ENCODE results near the gene ADGRF4. TPM values are rescaled to one million over a fixed set of nuclear protein-coding genes. Genes with fewer than 3 reads are reported as not detected.

Gene ADGRF4
- total and polyA plus RNA-seq, 9 of the 15 experiments (the other 6 are each of a cell fraction or from before 2014, with no cell fraction given): not detected

DNA sequence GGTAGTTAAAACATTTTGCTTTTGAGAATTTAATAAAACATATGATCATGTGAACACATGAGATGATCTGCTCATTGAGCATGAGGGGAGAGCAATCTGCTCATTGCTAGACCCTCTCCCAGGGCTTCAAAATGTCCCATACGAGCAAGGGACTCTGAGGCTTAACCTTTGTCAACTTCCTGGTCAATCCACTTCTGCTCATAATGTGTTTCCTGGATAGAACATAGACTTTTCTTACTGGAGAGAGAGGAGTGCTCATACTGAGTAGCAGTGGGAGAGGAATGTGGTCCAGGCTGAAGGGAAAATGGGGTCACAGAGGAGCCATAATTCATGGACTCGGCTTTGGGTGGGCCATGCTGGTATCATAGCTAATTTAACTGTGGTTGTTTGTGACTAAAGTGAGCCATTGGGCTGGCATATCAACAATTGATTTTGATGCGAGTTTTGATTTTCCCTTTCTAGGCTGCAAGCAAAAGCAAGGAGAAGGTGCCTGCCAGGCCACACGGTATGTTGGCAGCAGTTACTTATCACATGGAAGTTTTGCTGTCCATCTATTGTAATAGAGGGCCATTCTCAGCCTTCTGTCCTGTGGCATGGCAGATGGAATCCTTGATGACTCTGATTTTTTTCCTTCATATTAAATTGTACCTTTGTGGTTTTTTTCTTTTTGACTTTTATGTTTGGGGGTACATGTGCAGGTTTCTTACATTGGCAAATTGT, 20.8 kb upstream of the ADGRF4 start (continued):
- TF ChIP-seq, protein P1, sequence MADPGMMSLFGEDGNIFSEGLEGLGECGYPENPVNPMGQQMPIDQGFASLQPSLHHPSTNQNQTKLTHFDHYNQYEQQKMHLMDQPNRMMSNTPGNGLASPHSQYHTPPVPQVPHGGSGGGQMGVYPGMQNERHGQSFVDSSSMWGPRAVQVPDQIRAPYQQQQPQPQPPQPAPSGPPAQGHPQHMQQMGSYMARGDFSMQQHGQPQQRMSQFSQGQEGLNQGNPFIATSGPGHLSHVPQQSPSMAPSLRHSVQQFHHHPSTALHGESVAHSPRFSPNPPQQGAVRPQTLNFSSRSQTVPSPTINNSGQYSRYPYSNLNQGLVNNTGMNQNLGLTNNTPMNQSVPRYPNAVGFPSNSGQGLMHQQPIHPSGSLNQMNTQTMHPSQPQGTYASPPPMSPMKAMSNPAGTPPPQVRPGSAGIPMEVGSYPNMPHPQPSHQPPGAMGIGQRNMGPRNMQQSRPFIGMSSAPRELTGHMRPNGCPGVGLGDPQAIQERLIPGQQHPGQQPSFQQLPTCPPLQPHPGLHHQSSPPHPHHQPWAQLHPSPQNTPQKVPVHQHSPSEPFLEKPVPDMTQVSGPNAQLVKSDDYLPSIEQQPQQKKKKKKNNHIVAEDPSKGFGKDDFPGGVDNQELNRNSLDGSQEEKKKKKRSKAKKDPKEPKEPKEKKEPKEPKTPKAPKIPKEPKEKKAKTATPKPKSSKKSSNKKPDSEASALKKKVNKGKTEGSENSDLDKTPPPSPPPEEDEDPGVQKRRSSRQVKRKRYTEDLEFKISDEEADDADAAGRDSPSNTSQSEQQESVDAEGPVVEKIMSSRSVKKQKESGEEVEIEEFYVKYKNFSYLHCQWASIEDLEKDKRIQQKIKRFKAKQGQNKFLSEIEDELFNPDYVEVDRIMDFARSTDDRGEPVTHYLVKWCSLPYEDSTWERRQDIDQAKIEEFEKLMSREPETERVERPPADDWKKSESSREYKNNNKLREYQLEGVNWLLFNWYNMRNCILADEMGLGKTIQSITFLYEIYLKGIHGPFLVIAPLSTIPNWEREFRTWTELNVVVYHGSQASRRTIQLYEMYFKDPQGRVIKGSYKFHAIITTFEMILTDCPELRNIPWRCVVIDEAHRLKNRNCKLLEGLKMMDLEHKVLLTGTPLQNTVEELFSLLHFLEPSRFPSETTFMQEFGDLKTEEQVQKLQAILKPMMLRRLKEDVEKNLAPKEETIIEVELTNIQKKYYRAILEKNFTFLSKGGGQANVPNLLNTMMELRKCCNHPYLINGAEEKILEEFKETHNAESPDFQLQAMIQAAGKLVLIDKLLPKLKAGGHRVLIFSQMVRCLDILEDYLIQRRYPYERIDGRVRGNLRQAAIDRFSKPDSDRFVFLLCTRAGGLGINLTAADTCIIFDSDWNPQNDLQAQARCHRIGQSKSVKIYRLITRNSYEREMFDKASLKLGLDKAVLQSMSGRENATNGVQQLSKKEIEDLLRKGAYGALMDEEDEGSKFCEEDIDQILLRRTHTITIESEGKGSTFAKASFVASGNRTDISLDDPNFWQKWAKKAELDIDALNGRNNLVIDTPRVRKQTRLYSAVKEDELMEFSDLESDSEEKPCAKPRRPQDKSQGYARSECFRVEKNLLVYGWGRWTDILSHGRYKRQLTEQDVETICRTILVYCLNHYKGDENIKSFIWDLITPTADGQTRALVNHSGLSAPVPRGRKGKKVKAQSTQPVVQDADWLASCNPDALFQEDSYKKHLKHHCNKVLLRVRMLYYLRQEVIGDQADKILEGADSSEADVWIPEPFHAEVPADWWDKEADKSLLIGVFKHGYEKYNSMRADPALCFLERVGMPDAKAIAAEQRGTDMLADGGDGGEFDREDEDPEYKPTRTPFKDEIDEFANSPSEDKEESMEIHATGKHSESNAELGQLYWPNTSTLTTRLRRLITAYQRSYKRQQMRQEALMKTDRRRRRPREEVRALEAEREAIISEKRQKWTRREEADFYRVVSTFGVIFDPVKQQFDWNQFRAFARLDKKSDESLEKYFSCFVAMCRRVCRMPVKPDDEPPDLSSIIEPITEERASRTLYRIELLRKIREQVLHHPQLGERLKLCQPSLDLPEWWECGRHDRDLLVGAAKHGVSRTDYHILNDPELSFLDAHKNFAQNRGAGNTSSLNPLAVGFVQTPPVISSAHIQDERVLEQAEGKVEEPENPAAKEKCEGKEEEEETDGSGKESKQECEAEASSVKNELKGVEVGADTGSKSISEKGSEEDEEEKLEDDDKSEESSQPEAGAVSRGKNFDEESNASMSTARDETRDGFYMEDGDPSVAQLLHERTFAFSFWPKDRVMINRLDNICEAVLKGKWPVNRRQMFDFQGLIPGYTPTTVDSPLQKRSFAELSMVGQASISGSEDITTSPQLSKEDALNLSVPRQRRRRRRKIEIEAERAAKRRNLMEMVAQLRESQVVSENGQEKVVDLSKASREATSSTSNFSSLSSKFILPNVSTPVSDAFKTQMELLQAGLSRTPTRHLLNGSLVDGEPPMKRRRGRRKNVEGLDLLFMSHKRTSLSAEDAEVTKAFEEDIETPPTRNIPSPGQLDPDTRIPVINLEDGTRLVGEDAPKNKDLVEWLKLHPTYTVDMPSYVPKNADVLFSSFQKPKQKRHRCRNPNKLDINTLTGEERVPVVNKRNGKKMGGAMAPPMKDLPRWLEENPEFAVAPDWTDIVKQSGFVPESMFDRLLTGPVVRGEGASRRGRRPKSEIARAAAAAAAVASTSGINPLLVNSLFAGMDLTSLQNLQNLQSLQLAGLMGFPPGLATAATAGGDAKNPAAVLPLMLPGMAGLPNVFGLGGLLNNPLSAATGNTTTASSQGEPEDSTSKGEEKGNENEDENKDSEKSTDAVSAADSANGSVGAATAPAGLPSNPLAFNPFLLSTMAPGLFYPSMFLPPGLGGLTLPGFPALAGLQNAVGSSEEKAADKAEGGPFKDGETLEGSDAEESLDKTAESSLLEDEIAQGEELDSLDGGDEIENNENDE (IDR thresholded peaks at IDR 0.05; ENCODE audit: low read depth, low read length): no peak
- TF ChIP-seq EGR1 (conservative IDR thresholded peaks at IDR 0.05) (no peak), CEBPG (CRISPR knock-in tag; IDR thresholded peaks at IDR 0.05) (no peak), CEBPG (tag; conservative IDR thresholded peaks at IDR 0.05 in 1 of 2, IDR thresholded peaks at IDR 0.05 in 1 of 2) (no peak)
- TF ChIP-seq, protein P2, sequence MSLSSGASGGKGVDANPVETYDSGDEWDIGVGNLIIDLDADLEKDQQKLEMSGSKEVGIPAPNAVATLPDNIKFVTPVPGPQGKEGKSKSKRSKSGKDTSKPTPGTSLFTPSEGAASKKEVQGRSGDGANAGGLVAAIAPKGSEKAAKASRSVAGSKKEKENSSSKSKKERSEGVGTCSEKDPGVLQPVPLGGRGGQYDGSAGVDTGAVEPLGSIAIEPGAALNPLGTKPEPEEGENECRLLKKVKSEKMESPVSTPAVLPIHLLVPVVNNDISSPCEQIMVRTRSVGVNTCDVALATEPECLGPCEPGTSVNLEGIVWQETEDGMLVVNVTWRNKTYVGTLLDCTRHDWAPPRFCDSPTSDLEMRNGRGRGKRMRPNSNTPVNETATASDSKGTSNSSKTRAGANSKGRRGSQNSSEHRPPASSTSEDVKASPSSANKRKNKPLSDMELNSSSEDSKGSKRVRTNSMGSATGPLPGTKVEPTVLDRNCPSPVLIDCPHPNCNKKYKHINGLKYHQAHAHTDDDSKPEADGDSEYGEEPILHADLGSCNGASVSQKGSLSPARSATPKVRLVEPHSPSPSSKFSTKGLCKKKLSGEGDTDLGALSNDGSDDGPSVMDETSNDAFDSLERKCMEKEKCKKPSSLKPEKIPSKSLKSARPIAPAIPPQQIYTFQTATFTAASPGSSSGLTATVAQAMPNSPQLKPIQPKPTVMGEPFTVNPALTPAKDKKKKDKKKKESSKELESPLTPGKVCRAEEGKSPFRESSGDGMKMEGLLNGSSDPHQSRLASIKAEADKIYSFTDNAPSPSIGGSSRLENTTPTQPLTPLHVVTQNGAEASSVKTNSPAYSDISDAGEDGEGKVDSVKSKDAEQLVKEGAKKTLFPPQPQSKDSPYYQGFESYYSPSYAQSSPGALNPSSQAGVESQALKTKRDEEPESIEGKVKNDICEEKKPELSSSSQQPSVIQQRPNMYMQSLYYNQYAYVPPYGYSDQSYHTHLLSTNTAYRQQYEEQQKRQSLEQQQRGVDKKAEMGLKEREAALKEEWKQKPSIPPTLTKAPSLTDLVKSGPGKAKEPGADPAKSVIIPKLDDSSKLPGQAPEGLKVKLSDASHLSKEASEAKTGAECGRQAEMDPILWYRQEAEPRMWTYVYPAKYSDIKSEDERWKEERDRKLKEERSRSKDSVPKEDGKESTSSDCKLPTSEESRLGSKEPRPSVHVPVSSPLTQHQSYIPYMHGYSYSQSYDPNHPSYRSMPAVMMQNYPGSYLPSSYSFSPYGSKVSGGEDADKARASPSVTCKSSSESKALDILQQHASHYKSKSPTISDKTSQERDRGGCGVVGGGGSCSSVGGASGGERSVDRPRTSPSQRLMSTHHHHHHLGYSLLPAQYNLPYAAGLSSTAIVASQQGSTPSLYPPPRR (CRISPR knock-in tag; IDR thresholded peaks at IDR 0.05; ENCODE audit: borderline replicate concordance): no peak

All from K562 (cell line).